Measurements from ENCODE around the gene PARVA. TPM values are rescaled to one million over a fixed set of nuclear protein-coding genes. Genes with fewer than 3 reads are reported as not detected.
A peak's percentile ranks its signal among the peaks of the same experiment; 100 is the strongest.

PARVA gene
- polyA plus RNA-seq, 1 experiment, result 142 TPM

- CTCF ChIA-PET, result interaction anchor here (0.6 to 3.2 kb wide), 6 partner anchors 15 to 131 kb away, joined by 3 to 13 read pairs (median 4); no protein-coding TSS in a partner anchor
- H3K4me3 ChIP-seq (ENCODE audit: low read depth, low read length), result no peak overlapping the region
These were observed 901 bp upstream of the PARVA start for GRCh38 chr11:12376259-12377081.

GRCh38 chr11:12377824-12378593 lies 638 bp downstream of the PARVA start:
- DNase-seq (ENCODE audit: low read depth, low spot score), result no peak
- ChIA-PET CTCF (interaction anchor here (1.2 kb wide), 1 partner anchor 25 kb away, joined by 3 read pairs; no protein-coding TSS in a partner anchor), POLR2A (interaction anchor here (0.7 to 3.1 kb wide), 11 partner anchors 12 to 315 kb away, joined by 3 to 24 read pairs (median 5); no protein-coding TSS in a partner anchor)

More at GRCh38 chr11:12376259-12377081, 901 bp upstream of the PARVA start:
- Histone ChIP-seq H3K27me3 (ENCODE audit: control insufficient read depth, insufficient read depth, low read length) (no peaks in the 10 kb centered on the region), H3K9me3 (ENCODE audit: control insufficient read depth, insufficient read depth, low read length) (no peaks in the 10 kb centered on the region), H3K27ac (ENCODE audit: low read depth, low read length) (peak overlapping the region; percentile 98)
- DNase-seq (ENCODE audit: low read depth, low spot score), result peak; percentile 70
- POLR2A ChIA-PET, result interaction anchor here (0.6 to 3.1 kb wide), 10 partner anchors 10 to 176 kb away, joined by 3 to 24 read pairs (median 6); no protein-coding TSS in a partner anchor
- no peak for TF ChIP-seq CTCF (IDR thresholded peaks at IDR 0.05; ENCODE audit: low read depth, low read length)

GRCh38 chr11:12380565-12381325 lies 3.4 kb downstream of the PARVA start:
- DNase-seq (ENCODE audit: low read depth, low spot score), result no peak
- ChIA-PET POLR2A (interaction anchor here (1.4 kb wide), 1 partner anchor 92 kb away, joined by 3 read pairs; no protein-coding TSS in a partner anchor), CTCF (no interaction called here)
- Histone ChIP-seq H3K27ac (ENCODE audit: low read depth, low read length) (no peak overlapping the region), H3K4me3 (ENCODE audit: low read depth, low read length) (no peak overlapping the region), H3K27me3 (ENCODE audit: control insufficient read depth, insufficient read depth, low read length) (no peaks in the 10 kb centered on the region), H3K9me3 (ENCODE audit: control insufficient read depth, insufficient read depth, low read length) (no peaks in the 10 kb centered on the region)
- no peak for TF ChIP-seq CTCF (IDR thresholded peaks at IDR 0.05; ENCODE audit: low read depth, low read length)

More at GRCh38 chr11:12377824-12378593, 638 bp downstream of the PARVA start:
- TF ChIP-seq CTCF (IDR thresholded peaks at IDR 0.05; ENCODE audit: low read depth, low read length), result 0 out of 2 replicates have a peak, but pooled peaks have one; percentile 5
- Histone ChIP-seq H3K9me3 (ENCODE audit: control insufficient read depth, insufficient read depth, low read length) (no peaks in the 10 kb centered on the region), H3K27me3 (ENCODE audit: control insufficient read depth, insufficient read depth, low read length) (no peaks in the 10 kb centered on the region), H3K27ac (ENCODE audit: low read depth, low read length) (peak overlapping the region; percentile 98), H3K4me3 (ENCODE audit: low read depth, low read length) (peak overlapping the region; percentile 89)

- POLR2A ChIA-PET, result no interaction called here
- no peak for DNase-seq (ENCODE audit: low read depth, low spot score)
- CTCF ChIA-PET, result no interaction called here
- H3K27me3 ChIP-seq (ENCODE audit: control insufficient read depth, insufficient read depth, low read length), result no peaks in the 10 kb centered on the region
- no peaks in the 10 kb centered on the region for H3K9me3 ChIP-seq (ENCODE audit: control insufficient read depth, insufficient read depth, low read length)
- H3K4me3 ChIP-seq (ENCODE audit: low read depth, low read length), result no peak overlapping the region
- no peak for TF ChIP-seq CTCF (IDR thresholded peaks at IDR 0.05; ENCODE audit: low read depth, low read length)
- no peak overlapping the region for H3K27ac ChIP-seq (ENCODE audit: low read depth, low read length)
These were observed 4.5 kb downstream of the PARVA start for GRCh38 chr11:12381875-12382274.
